ENCODE results near the gene EPHA4.

EPHA4 gene

DNA sequence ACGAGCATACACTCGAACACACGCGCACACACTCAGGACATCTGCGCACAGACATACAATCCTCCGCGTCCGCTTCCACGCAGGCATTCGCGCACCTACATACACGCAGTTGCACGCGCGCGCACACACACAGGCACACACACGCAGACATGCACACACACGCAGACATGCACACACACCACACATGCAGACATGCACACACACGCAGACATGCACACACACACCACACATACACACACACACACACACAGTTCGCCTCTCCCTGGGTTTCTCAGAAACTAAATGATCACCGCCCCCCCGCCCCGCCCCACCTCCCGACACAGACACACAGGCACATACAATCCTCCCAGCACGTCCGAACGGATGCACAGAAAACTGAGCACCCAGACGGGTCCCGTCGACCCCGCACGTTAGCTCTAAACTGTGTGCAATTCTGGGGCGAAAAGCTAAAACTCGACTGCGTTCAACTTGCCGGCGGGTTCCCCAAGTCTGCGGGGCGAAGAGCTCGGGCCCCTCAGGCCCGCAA, 1.0 kb downstream of the EPHA4 start:
- no peak for DNase-seq

DNA sequence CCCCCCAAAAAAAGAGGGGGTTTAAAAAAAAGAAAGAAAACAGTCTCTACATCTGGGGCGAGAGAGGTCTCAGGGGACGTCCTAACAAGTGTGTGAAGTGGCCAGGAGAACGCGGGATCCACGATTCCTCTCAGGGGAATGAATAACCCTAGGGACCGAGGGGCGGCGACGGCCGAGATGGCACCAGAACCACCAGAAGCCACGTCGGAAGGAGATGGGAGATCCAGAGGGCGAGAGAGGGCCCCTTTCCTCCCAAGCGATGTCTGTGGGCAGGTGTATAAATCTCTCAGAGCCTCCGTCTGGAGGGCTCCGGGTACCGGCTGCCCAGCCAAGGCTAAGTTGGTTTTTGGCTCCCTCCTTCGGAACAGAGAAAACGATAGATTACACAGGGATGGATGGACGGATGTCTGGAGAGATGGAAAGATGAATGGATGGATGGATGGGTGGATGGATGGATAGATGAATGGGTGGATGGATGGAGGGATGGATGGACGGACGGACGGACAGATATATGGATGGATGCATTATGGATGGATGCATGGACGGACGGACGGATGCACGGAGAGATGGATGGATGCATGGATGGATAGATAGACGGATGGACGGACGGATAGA, 1.7 kb downstream of the EPHA4 start:
- no peak for DNase-seq

DNA sequence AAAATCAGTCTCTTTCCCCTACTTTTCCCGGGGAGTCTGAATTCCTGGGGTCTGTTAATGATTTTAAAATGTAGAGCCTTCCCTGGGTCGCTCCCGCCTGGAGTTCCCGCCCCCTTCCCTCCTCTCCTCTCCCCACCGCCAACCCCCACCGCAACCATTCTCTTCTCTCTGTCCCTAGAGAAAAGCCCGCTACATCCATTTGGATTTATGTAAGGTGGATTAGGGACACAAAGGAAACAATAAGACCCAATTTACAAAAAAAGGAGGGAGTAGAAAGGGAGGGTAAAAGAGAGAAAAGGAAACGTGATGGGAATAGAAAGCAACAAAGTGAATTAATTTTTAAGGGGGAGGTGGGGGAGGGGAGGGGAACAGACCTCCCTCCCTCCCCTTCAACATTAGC, 2.2 kb downstream of the EPHA4 start:
- no peak for DNase-seq

DNA sequence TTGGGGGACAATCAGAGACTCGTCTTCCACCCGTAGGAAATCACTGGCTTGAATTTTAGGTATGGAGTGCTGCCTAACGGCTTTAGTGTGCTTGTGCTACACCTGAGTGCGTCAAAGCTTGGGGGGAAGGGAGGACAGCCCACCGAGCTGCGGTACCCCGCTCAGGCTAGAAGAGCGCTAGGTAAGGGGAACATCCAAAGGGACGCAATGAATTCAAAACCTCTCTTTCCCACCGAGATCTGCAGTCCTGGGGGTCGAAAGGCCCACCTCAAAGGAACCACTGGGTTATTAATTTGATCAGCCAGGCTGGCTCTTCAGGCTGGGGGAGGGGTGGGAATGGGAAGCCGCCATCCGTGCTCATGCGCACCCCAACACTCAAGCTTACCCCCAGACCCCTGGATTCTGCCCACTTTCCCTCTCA, 2.7 kb downstream of the EPHA4 start:
- no peak for DNase-seq

DNA sequence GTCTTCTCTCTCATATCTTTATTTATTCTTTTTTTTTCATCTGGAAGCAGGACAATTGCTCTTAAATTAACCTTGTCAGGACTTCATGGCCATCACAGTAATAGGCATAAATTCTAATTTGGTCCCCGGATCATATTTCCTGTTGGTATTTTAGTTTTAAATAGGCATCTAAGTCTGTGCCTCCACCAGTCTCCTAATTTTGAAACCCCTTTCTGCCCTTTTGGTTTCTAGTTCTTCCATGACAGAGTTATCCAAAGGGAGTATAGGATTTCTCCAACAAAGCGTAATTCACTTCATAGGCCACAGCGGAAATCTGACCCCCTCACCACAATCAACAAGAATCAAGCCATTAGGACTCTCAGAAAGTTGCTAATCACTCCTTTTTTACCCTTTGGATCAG, 3.8 kb downstream of the EPHA4 start:
- no peak for DNase-seq

DNA sequence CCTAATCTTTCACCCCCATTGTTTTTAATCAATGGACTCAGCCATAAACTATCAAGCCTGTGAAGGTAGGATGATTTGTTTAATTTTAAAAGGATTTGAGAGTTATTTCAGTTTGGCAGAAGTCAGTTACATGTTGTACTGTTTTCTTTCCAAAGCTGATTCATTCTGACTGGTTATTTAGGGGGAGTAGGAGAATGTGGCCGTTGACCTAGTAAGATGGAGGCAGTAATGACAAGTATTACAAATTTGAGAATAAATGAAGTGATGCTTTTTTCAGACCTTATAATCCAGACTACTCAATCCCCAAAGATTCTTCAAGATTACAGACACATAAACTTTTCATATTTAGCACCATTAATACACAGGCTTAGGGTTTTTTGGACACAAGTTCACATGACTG, 4.3 kb downstream of the EPHA4 start:
- no peak for DNase-seq

DNA sequence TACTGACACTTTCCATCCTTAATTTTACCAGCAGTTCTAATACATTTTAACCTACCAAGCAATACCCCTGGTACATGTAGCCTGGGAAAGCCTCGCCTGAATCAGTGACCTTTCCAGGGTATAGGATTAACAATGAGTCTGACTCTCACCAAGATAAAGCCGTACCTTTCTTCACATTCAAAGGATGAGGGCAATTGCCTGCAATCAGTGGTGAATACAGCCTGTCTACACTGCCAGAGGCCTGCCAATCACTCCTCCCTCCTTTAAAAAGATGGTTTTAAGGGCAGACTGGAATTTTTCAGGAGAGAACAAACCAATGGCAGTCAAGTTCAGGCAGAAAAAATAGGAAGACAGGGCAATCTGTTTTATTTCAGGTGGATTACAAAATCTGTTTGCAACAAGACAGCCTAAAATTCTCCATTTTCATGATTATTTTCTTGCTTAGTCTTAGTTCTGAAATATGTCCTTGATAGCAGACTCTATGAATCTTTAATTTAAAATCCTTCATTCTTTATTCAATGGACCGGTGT, 4.8 kb downstream of the EPHA4 start:
- DNase-seq, result no peak

DNA sequence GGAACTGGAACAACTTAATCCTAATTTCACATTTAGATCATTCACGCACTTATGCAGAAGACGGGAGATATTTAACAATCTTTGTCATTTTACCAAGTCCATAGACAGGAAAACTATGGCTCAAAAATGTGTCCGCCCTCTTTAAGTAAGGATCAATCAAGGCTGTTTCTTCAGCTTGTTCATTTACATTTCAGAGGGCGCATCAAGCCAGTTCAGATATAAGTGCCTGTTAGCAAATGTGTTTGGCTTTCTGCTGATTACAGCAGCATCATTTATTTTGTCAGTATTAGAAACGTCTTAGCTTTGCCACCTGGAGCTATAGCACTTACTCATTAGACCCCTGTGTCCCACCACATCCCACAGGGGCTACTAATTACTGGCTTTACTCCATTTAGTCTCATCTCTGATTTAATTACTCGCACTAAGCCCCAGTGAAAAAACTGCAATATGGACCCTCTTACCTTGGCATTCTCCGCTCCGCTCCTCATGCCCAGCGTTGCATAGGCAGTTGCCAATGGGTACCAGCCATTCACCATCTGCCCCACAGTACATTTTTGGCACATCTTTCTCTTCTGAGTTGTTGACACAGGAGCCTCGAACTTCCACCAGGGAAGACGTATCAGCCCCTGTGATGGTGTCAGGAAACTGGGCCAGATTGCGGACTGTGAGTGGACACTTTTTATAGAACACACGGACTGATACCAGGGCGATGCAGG, 8.7 kb downstream of the EPHA4 start:
- DNase-seq, result no peak

DNA sequence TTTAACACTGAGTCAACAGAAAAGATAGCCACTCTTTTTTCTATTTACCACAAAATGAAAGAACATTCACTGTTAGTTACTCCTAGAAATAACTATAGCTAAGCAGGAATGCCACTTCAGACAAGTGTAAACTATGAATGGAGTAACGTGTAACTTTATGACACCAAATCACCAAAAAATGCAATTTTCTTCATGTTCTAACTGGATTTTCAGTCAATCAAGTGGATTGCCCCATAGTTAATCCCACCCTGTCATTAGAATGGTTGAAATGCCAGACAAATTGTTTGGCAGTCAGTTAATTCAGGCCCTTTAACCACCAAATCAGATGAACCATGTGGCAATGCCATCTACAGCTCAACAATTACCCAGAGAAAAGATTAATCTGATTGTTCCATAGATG, 9.9 kb downstream of the EPHA4 start:
- no peak for DNase-seq

DNA sequence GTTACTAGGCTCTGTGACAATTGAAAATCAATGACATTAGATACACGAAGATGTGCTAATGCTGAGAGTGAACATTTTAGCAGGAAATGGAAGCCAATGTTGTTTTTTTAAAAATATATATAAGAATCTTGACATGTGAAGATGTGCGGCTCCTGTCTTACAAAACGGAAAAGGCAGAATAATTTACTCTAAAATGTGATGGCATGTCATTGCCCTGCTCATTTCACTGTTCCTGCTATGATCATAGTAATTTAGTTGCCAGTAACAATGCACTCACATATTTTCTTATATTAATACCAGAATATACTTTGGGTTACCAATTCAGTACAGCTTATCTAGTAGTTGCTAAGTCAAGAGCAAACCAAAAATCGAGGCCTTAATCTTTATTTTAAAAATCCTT, 10.3 kb downstream of the EPHA4 start:
- DNase-seq, result no peak

DNA sequence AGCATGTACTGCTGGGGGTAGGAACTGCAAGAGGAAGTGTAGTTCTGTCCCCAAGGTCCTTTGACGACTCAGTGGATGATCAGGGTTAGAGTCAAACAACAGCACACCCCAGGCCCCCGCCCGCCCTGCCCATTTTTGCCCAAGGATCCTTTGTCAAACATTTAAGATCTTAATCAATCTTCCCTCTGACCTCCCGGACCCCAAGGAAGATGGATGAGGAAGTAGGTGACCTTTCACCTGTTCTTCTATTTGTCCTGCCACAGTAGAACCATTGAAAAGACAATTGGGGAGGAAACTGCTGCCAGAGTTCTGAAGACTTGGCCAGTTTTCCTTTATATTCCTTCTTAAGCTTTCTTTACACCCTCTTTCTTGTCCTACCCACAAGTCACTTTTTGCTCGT, 12.1 kb downstream of the EPHA4 start:
- no peak for DNase-seq

DNA sequence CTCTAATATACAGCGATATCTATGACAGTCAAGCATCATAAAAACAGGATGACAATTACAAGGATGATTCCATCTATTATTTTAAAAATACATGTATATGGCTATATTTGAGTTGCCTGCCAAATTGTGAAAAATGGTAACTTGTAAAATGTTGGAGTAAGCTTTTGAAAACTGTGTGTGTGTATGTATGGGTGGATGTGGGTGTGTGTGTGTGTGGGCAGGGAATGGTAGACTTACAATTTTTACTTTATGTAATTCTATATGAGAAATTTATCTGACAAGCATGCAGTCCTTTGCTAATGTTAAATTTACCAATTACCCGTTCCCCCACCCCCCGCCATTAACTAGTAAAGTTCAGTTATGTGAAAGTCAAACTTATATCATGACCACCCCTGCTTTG, 14.0 kb downstream of the EPHA4 start:
- DNase-seq, result no peak

DNA sequence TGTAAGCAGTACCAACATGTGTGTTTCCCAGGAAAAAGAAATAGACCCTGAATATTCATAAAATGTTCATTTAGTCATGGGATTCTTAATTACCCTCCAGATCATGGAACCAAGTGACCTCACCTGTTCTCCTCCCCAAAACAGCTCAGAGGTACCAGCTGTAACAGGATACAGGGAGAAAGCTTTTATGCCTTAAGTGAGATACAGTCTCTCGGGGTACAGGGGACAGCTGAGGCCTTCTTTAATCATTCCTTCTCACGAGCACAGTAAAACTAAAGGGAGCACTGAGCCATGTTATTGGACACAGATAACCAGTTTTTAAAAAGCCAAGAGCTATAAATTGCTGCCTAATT, 16.6 kb downstream of the EPHA4 start:
- no peak for DNase-seq

DNA sequence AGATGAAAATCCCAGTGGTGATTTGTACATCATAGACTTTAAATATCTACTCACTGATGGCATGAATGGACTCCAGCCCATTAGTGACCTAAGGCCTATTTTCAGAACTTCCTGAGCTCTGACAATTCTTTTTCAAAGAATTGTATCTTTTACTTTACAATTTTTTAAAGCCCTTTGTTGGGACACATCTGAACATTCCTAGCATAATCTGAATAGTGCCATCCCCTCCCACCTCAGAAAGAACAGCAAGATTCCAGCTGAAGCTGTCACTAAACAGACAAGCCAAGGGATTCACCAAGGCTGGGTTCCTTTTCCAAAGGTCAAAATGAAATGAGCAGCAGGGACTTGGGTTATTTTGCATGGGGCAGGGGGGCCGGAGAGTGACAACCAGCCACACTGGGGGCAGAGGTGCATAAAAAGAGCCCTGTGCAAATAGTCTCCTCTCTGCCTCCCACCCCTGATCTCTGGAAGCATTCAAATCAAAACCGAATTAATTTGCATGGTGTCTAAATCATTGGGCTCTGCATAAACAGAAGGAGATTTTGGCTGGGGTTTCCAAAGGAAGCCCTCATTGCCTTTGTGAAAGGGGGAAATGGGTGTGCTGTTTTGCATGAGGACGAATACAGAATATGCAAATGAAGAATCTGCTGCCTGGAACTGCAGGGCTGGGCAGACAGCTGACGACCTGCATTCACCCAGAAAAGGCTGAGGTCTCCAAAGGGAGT, 17.2 kb downstream of the EPHA4 start:
- DNase-seq, result no peak

DNA sequence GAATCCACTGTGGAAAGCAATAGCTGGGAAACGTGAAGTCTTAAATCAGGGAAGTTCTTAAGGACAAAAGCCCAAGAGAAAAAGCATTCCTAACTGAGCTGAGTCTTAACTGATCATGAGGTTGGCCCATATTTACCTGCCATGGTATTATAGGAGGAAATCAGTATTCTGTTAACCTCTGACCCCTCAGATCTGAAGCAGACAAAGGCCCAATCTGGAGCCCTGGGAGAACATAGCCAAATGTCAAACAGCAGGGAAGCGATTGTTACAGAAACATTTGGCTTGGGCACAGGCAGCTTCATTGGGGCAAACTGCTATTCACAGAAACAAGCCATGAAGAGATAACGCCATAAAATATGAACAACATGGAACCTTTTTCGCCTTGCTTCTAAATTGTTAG, 18.8 kb downstream of the EPHA4 start:
- DNase-seq, result no peak

DNA sequence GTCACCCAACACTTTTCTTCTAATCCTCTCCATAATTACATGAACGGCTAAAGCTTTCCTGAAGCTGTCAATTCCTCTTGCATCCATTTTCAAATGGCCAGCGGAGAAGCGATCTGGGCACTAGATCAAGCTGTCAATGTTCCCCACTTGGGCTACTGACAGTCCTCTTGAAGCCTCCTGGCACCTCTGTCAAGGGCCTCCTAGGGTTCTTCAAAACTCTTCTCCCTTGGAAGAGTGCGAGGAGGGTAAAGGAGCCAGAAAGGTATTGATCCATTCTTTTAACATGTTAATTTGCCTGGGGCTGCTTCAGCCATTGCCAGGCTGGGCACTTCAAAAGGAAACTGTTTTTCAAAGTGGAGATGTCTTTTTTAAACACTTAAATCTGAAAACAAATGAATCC, 19.8 kb downstream of the EPHA4 start:
- no peak for DNase-seq

DNA sequence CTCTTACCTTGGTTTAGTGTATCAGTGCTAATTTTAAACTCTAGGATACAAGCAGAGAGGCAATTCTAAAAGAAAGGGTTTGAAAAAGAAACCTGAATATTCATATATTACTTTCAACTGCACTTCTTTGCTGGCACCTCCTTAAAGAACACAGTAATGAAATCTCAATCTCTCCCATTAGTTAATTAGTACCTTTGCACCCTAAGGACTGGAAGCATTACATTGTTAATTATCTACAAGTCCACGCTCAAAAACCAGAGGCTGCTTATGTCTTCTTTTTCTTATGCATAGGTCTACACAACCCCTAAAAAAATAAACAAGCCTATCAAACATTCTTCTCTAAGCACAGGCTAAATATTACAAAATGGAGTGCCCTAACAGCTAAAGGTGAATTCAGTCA, 20.2 kb downstream of the EPHA4 start:
- DNase-seq, result no peak

DNA sequence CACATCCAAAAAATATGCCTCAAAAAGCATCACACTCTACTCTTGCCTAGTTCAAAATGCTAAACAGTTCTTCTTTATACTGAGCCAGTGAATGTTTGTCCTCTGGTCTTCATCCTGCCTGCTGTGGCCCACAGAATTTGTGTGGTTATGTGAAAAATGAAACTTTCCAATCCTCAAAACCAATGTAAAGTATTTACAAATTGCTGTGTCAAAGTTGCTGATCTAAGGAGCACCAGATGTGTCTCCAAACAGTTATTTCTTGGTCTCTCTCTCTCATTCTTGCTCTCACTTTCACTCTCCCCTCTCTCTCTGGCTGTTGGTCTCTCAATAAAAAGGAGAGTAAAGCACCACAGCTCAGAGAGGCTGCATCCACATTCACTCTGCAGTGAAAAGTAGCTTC, 23.0 kb downstream of the EPHA4 start:
- no peak for DNase-seq

DNA sequence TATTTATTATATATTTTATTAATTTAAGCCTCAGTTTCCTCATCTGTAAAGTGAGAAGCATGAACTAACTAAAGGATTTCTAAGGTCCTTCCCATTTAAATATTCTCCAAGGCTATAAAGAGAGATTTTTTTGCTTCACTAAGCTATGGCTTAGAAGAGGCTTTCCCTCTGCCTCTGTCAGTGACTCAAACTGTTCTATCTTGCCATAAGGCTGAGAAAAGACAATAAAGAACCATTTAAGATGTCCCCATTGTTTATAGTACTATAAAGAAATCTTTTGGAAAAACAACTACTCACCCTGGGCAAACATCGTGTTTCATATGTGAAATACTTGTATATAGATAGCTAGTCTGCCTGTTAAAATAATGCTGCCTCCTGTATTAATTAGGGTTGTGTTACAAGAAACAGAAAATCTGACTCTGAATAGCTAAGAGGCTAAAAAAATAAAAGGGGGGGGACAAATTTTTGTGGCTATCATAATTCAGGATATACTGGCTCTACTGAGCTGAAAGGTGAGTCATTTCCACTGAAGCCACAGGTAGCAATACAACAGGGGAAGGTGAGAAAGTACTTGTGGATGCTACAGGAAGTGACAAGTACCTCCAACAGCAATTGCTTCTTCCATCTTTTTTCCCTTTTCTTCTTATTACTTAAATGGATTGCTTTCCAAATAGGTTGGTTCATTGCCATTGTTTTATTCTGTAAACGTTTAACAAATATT, 25.4 kb downstream of the EPHA4 start:
- no peak for DNase-seq

DNA sequence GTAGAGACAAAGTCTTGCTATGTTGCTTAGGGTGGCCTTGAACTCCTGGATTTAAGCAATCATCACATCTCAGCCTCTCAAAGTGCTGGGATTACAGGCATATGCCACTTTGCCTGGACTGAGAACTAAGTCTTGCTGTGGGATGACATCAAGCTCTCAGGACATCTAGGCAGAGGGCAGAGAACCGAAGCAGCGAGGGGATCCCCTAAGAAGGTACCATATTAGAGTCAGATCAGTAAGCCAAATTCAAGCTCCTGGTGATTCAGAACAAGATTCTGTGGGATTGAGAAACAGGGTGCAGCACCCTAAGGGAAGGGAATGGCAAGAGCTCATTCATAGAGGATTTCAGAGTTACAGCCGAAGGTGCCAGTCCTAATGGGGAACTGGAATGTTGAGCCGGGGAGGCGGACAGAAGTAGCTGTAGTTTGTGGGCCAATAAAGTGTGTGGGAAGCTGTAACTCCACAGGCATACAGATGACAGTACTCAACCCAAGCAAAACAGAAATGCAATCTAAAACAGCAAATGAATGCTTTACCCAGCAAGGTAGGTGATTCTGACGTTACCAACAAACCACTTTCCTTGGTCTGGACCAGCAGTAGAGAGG, 30.9 kb downstream of the EPHA4 start:
- DNase-seq, result no peak

DNA sequence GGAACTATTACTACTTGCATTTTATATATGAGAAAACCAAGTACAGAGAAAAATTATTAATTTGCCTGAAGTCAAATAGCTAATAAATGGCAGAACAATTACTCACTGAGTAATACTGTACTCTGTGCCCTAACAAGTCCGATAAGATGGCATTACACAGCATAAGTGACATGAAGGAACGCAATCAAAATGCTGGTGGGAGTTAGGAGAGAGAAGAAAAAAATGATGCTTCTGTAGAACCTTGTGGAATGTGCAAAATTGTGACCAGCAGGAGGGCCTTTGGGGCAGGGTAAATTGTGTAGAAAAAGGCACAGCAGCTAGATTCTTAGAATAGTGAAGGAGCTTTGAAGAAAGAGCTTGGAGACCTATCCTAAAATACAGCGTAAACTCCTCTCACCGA, 32.9 kb downstream of the EPHA4 start:
- DNase-seq, result no peak

DNA sequence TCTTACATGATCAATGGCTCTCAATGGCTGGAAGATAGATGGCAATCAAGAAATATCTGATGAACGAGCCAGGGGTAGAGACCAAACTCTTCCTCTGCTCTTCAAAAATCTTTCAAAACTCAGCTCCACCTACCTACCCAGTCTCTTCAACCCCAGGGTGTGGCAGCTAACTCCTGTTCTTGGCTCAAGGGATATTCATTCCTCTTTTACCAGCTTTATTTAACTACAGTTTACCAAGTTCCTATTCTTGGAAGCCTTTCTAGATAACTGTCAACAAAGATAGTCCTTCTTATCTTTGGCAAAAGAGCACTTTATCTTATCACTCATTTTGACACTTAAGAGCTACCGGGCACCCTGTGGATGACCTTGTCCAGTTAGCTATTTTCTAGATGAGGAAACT, 36.3 kb downstream of the EPHA4 start:
- no peak for DNase-seq

DNA sequence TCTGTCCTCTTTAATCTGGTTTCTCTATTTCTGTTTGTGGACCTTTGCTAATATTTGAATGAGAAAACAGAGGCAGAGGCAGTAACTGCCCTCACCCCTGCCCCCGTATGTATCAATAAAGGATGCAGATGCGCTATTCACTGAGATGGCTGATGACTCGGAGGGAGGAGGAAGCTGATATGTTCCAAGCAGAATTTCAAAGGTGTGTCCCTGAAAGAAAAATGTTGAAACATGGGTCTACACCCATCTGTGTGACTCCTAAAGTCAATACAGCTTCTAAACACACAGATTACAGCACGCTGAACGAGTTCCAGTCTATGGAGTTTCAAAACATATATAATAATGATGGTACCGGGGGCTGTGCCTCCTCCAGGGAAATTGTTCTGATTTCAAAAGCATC, 38.8 kb downstream of the EPHA4 start:
- DNase-seq, result no peak
